Measurements from ENCODE around the gene C11orf21. TPM values are rescaled to one million over a fixed set of nuclear protein-coding genes. Genes with fewer than 3 reads are reported as not detected.

Gene C11orf21
- total and polyA plus RNA-seq, 2 experiments from 2014 or later = 0.17 to 0.68 TPM

DNA sequence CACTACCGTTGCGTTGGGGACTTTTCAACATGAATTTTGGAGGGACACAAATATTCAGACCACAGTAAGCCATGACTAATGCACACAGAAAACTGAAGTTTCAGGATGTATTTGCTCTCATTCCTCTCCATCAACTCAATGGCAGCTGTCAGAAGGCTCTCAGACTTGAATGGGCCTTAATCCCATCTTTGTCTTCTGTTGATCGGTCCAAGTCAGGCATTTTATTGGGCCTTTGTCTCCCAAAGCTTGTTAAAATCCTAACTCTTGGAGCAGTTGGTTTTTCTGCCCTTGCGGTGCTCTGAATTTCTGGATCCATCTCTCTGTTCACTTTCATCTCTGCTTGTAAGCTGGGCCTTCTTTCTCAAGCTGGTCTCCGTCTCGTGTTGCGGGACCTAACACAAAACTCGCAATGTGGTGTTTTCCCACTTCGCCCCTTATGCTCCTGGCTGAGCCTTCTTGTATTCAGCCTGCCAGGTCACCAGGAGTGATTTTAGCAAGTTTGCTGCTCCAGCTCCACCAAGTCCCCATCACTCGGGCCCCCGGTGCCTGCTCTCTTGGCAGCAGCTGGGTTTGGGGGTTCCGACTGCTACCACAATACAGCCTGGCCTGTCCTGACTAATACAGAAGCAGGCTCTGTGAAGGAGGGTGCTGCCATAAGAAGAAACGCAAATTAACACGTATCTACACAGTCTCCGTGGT is 27.1 kb upstream of the C11orf21 start:
- Histone ChIP-seq H3K79me2 (no peaks in the 10 kb centered on the region), H3K4me1 (ENCODE audit: insufficient read depth) (no peaks in the 10 kb centered on the region), H4K20me1 (ENCODE audit: insufficient read depth, poor library complexity, severe bottlenecking) (no peaks in the 10 kb centered on the region), H2AFZ (no peak overlapping the region), H3K4me3 (no peak overlapping the region), H3K9me2 (replicated peaks; ENCODE audit: insufficient read depth) (no peaks in the 10 kb centered on the region), H3K27ac (no peak overlapping the region), H3K9me3 (ENCODE audit: low read depth) (no peaks in the 10 kb centered on the region), H3K4me2 (no peak overlapping the region), H3K27me3 (no peaks in the 10 kb centered on the region), H3K36me3 (replicated peaks; ENCODE audit: insufficient read depth, low read depth) (no peaks in the 10 kb centered on the region)
- TF ChIP-seq EZH2phosphoT487 (IDR thresholded peaks at IDR 0.05; ENCODE audit: low read depth, severe bottlenecking, unreplicated experiment) (no peak), EZH2 (IDR thresholded peaks at IDR 0.05; ENCODE audit: borderline replicate concordance) (no peak)
- TF ChIP-seq, protein P1, sequence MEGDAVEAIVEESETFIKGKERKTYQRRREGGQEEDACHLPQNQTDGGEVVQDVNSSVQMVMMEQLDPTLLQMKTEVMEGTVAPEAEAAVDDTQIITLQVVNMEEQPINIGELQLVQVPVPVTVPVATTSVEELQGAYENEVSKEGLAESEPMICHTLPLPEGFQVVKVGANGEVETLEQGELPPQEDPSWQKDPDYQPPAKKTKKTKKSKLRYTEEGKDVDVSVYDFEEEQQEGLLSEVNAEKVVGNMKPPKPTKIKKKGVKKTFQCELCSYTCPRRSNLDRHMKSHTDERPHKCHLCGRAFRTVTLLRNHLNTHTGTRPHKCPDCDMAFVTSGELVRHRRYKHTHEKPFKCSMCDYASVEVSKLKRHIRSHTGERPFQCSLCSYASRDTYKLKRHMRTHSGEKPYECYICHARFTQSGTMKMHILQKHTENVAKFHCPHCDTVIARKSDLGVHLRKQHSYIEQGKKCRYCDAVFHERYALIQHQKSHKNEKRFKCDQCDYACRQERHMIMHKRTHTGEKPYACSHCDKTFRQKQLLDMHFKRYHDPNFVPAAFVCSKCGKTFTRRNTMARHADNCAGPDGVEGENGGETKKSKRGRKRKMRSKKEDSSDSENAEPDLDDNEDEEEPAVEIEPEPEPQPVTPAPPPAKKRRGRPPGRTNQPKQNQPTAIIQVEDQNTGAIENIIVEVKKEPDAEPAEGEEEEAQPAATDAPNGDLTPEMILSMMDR (IDR thresholded peaks at IDR 0.05; ENCODE audit: poor library complexity) = no peak
- DNase-seq (ENCODE audit: low spot score) = no peak
- WGBS (ENCODE audit: low lambda C conversion rate, missing lambda C conversion rate) = 92% methylated on average over 15 of the region's 15 CpGs

- H3K4me2 ChIP-seq = no peak overlapping the region
- DNase-seq (ENCODE audit: low spot score) = no peak
- no peaks in the 10 kb centered on the region for H3K79me2 ChIP-seq
- no peak overlapping the region for H2AFZ ChIP-seq
- no peaks in the 10 kb centered on the region for H3K9me3 ChIP-seq (ENCODE audit: low read depth)
- no peak overlapping the region for H3K27ac ChIP-seq
- no peaks in the 10 kb centered on the region for H3K9me2 ChIP-seq (replicated peaks; ENCODE audit: insufficient read depth)
- no peaks in the 10 kb centered on the region for H3K27me3 ChIP-seq
- no peaks in the 10 kb centered on the region for H3K36me3 ChIP-seq (replicated peaks; ENCODE audit: insufficient read depth, low read depth)
- H3K4me3 ChIP-seq = no peak overlapping the region
- no peaks in the 10 kb centered on the region for H4K20me1 ChIP-seq (ENCODE audit: insufficient read depth, poor library complexity, severe bottlenecking)
- H3K4me1 ChIP-seq (ENCODE audit: insufficient read depth) = no peaks in the 10 kb centered on the region
- WGBS (ENCODE audit: low lambda C conversion rate, missing lambda C conversion rate) = 90% methylated on average over 11 of the region's 11 CpGs
- TF ChIP-seq, protein P1 (IDR thresholded peaks at IDR 0.05; ENCODE audit: poor library complexity) = no peak
- TF ChIP-seq EZH2 (IDR thresholded peaks at IDR 0.05; ENCODE audit: borderline replicate concordance) = no peak
- no peak for TF ChIP-seq EZH2phosphoT487 (IDR thresholded peaks at IDR 0.05; ENCODE audit: low read depth, severe bottlenecking, unreplicated experiment)
These were observed 26.3 kb upstream of the C11orf21 start for GRCh38 chr11:2328021-2328420.

DNA sequence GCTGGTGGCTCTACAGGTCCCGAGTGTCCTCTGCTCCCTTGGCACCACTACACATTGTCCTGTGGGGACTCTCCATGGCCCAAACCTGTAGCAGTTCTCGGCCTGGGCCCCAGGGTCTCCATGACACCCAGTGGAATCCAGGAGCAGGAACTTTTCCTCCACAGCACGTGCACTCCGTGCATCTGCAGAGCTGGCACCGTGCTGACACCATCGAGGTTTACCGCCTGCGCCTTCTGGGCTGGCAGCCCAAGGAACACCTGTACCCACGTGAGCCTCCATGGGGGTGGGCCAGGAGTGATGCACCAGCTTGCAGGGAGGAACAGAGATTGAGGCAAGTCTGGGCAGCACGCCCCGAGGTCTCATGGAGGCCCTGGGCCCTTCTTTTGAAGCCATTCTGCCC is 25.3 kb upstream of the C11orf21 start:
- 91% methylated on average over 11 of the region's 11 CpGs for WGBS (ENCODE audit: low lambda C conversion rate, missing lambda C conversion rate)
- no peaks in the 10 kb centered on the region for H3K36me3 ChIP-seq (replicated peaks; ENCODE audit: insufficient read depth, low read depth)
- H3K79me2 ChIP-seq = no peaks in the 10 kb centered on the region
- no peaks in the 10 kb centered on the region for H3K4me1 ChIP-seq (ENCODE audit: insufficient read depth)
- no peaks in the 10 kb centered on the region for H3K9me2 ChIP-seq (replicated peaks; ENCODE audit: insufficient read depth)
- no peaks in the 10 kb centered on the region for H4K20me1 ChIP-seq (ENCODE audit: insufficient read depth, poor library complexity, severe bottlenecking)
- H3K4me3 ChIP-seq = no peak overlapping the region
- TF ChIP-seq, protein P1 (IDR thresholded peaks at IDR 0.05; ENCODE audit: poor library complexity) = no peak
- TF ChIP-seq EZH2 (IDR thresholded peaks at IDR 0.05; ENCODE audit: borderline replicate concordance) (no peak), EZH2phosphoT487 (IDR thresholded peaks at IDR 0.05; ENCODE audit: low read depth, severe bottlenecking, unreplicated experiment) (no peak)
- no peaks in the 10 kb centered on the region for H3K27me3 ChIP-seq
- H3K4me2 ChIP-seq = no peak overlapping the region
- H2AFZ ChIP-seq = no peak overlapping the region
- no peaks in the 10 kb centered on the region for H3K9me3 ChIP-seq (ENCODE audit: low read depth)
- DNase-seq (ENCODE audit: low spot score) = no peak
- no peak overlapping the region for H3K27ac ChIP-seq

All from hepatocyte (in vitro differentiated cells).